Trophoblast cell (in vitro differentiated cells and primary cell): ENCODE measurements around the gene EPB41L4A.

ENCODE experiments used
- DNase-seq, 2 donors: peaks; one replicate each; pipeline ENCODE4 v3.0.0-alpha.2; 2016
- H2AFZ ChIP-seq: 2 replicates; pipeline ENCODE4 v1.6.1; 2013; ENCODE audit warnings: low read length, moderate library complexity, mild to moderate bottlenecking; ENCODE audit not compliant: insufficient read depth, poor library complexity
- H2AK5ac ChIP-seq: 2 replicates; pipeline ENCODE4 v1.6.1; 2013; ENCODE audit warnings: mild to moderate bottlenecking, low read length
- H2BK120ac ChIP-seq: 2 replicates; pipeline ENCODE4 v1.6.1; 2013; ENCODE audit warnings: low read length, mild to moderate bottlenecking, moderate library complexity; ENCODE audit not compliant: insufficient read depth, poor library complexity
- H2BK12ac ChIP-seq: 2 replicates; pipeline ENCODE4 v1.6.1; 2013; ENCODE audit warnings: mild to moderate bottlenecking, low read length, moderate library complexity
- H2BK5ac ChIP-seq: 2 replicates; pipeline ENCODE4 v1.6.1; 2013; ENCODE audit warnings: low read length, low read depth, moderate library complexity, mild to moderate bottlenecking; ENCODE audit not compliant: poor library complexity
- H3K14ac ChIP-seq: 2 replicates; pipeline ENCODE4 v1.6.1; 2013; ENCODE audit warnings: mild to moderate bottlenecking, low read length
- H3K18ac ChIP-seq: 2 replicates; pipeline ENCODE4 v1.6.1; 2013; ENCODE audit warnings: mild to moderate bottlenecking, low read length
- H3K23ac ChIP-seq: 2 replicates; pipeline ENCODE4 v1.6.1; 2013; ENCODE audit warnings: low read length
- H3K27ac ChIP-seq: 2 replicates; pipeline ENCODE4 v1.5.1; 2013; ENCODE audit warnings: low read depth, mild to moderate bottlenecking, inconsistent platforms, low read length, moderate library complexity
- H3K27me3 ChIP-seq: 2 replicates; pipeline ENCODE4 v1.6.1; 2013; ENCODE audit warnings: inconsistent platforms, mild to moderate bottlenecking, low read length, moderate library complexity; ENCODE audit not compliant: insufficient read depth
- H3K36me3 ChIP-seq, 2 experiments: 1 replicate in 1 of 2; 2 replicates in 1 of 2; pipeline ENCODE4 v1.6.1; 2013; ENCODE audit warnings: low read length in 2 of 2, mild to moderate bottlenecking in 2 of 2, moderate library complexity in 1 of 2; ENCODE audit not compliant: insufficient read depth in 2 of 2, control insufficient read depth in 1 of 2
- H3K4ac ChIP-seq: 2 replicates; pipeline ENCODE4 v1.6.1; 2013; ENCODE audit warnings: low read depth, mild to moderate bottlenecking, low read length, moderate library complexity
- H3K4me1 ChIP-seq, 2 experiments: 1 replicate in 1 of 2; 2 replicates in 1 of 2; pipeline ENCODE4 v1.6.1; 2013; ENCODE audit warnings: low read length in 2 of 2, mild to moderate bottlenecking in 2 of 2, moderate library complexity in 1 of 2; ENCODE audit not compliant: insufficient read depth in 2 of 2, control insufficient read depth in 1 of 2
- H3K4me2 ChIP-seq: 2 replicates; pipeline ENCODE4 v1.6.1; 2013; ENCODE audit warnings: inconsistent platforms, mild to moderate bottlenecking, low read length, moderate library complexity
- H3K4me3 ChIP-seq: 2 replicates; pipeline ENCODE4 v1.5.1; 2013; ENCODE audit warnings: mild to moderate bottlenecking, low read depth, low read length, inconsistent platforms
- H3K79me1 ChIP-seq: one replicate; pipeline ENCODE4 v1.6.1; 2013; ENCODE audit warnings: low read length
- H3K79me2 ChIP-seq: 2 replicates; pipeline ENCODE4 v1.6.1; 2013; ENCODE audit warnings: low read length, mild to moderate bottlenecking; ENCODE audit not compliant: control insufficient read depth, insufficient read depth, poor library complexity
- H3K9ac ChIP-seq: 2 replicates; pipeline ENCODE4 v1.6.1; 2013; ENCODE audit warnings: mild to moderate bottlenecking, low read length
- H3K9me3 ChIP-seq: 2 replicates; pipeline ENCODE4 v1.6.1; 2013; ENCODE audit warnings: low read depth, mild to moderate bottlenecking, control low read depth, inconsistent platforms, low read length; ENCODE audit not compliant: insufficient read depth
- H4K12ac ChIP-seq: 2 replicates; pipeline ENCODE4 v1.6.1; 2013; ENCODE audit warnings: low read depth, mild to moderate bottlenecking, low read length, moderate library complexity
- H4K8ac ChIP-seq: 2 replicates; pipeline ENCODE4 v1.6.1; 2013; ENCODE audit warnings: low read depth, mild to moderate bottlenecking, low read length, moderate library complexity
- H4K91ac ChIP-seq: one replicate; pipeline ENCODE4 v1.6.1; 2013; ENCODE audit warnings: low read depth, mild to moderate bottlenecking, low read length, moderate library complexity
- WGBS: extraction: QIAGEN DNeasy Blood & Tissue Kit; methylation state at CpG from one replicate; pipeline ENCODE4 v1.1.7; 2013; ENCODE audit warnings: missing lambda C conversion rate; ENCODE audit not compliant: insufficient read length, insufficient coverage; ENCODE audit errors: extremely low coverage; 5-methylcytosine and 5-hydroxymethylcytosine counted together

The EPB41L4A gene

DNA sequence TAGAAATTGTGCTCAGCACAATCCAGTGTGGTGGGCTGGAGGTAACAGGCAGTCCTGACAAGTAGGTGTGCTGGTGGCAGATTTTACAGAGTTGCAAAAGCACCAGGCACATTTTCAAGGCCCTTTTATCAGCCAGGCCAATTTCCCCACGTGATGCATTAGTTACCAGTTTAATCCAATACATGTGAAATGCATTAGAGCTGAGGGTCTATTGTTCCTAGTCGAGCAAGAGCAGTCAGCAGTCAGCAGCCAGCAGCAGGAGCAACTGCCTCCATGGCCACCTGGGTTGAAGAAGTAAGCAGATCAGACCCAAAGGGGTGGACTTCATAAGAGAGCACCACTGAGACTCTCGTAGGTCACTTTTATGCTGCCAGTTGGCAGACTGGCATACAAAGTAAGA lies 76.7 kb downstream of the EPB41L4A start:
- no peak for DNase-seq
- Histone ChIP-seq H3K23ac (no peak overlapping the region), H3K9ac (no peak overlapping the region), H3K4ac (no peak overlapping the region), H3K4me3 (no peak overlapping the region), H3K79me2 (no peaks in the 10 kb centered on the region), H2AK5ac (no peak overlapping the region), H4K12ac (no peak overlapping the region), H3K79me1 (no peaks in the 10 kb centered on the region), H2BK120ac (no peak overlapping the region), H3K4me1 (peaks cover 0 to 3% of the 10 kb centered on the region in 2 experiments), H3K27ac (no peak overlapping the region), H4K91ac (no peak overlapping the region), H2AFZ (no peak overlapping the region), H2BK5ac (no peak overlapping the region), H3K4me2 (no peak overlapping the region), H4K8ac (no peak overlapping the region), H3K9me3 (no peaks in the 10 kb centered on the region), H3K36me3 (no peaks in the 10 kb centered on the region), H3K27me3 (no peaks in the 10 kb centered on the region), H3K18ac (no peak overlapping the region), H3K14ac (no peak overlapping the region), H2BK12ac (no peak overlapping the region)
- no CpG with 5 or more reads among the region's 3 CpGs for WGBS

DNA sequence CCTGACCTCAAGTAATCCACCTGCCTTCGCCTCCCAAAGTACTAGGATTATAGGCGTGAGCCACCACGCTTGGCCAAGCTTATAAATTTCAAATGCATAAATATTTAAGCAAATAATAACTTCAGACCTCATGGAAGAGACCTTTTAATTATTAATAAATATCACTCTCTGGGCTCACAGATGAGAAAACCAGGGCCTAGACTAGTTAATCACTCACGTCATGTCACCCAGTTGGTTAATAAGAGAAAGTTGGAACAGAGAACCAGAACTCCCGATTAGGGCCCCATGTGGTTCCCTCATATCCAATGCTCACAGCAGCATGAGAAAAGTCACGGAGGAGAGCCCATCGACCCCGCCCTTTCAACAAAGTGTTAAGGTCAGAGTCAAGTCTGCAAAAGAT lies 79.3 kb downstream of the EPB41L4A start:
- H3K9me3 ChIP-seq = no peaks in the 10 kb centered on the region
- no peak overlapping the region for H2AFZ ChIP-seq
- H2BK12ac ChIP-seq = no peak overlapping the region
- H4K91ac ChIP-seq = no peak overlapping the region
- no peak overlapping the region for H2AK5ac ChIP-seq
- peaks cover 2 to 3% of the 10 kb centered on the region in 2 experiments for H3K4me1 ChIP-seq
- no peak overlapping the region for H3K4me3 ChIP-seq
- H4K8ac ChIP-seq = no peak overlapping the region
- H4K12ac ChIP-seq = no peak overlapping the region
- H3K14ac ChIP-seq = no peak overlapping the region
- H3K9ac ChIP-seq = no peak overlapping the region
- H3K79me2 ChIP-seq = no peaks in the 10 kb centered on the region
- H3K4ac ChIP-seq = no peak overlapping the region
- no peak overlapping the region for H3K4me2 ChIP-seq
- no peaks in the 10 kb centered on the region for H3K27me3 ChIP-seq
- DNase-seq = no peak
- WGBS = no CpG with 5 or more reads among the region's 8 CpGs
- H3K23ac ChIP-seq = no peak overlapping the region
- H3K18ac ChIP-seq = no peak overlapping the region
- H3K79me1 ChIP-seq = no peaks in the 10 kb centered on the region
- no peaks in the 10 kb centered on the region for H3K36me3 ChIP-seq
- no peak overlapping the region for H2BK120ac ChIP-seq
- H2BK5ac ChIP-seq = no peak overlapping the region
- H3K27ac ChIP-seq = no peak overlapping the region

DNA sequence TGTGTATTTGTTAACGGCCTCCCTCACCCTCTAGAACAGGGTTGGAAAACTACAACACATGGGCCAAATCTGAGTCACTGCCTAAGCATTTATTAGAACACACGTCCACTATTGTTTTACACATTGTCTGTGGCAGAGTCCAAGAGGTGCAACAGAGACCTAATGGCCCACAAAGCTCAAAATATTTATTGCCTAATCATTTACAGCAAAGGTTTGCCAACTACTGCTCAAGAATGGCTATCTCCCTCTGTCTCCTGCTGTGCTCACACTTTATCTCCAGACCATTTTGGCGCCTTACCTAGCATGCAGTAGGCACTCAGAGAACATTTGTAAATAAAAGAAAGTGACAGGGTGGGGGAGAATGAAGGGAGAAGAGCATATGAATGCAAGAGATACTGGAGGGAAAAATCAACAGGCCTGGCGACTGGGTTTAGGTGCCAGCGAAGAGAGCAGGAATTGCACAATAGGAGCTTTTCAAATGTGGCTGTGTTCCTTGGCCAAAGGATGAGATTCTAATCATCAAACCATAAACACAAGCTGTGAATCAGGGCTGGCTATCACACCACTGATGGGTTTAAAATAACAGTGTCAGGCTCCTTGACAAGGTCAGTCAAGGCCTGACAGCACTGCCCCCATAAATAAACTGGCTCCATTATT lies 80.3 kb downstream of the EPB41L4A start:
- no peak overlapping the region for H3K4me2 ChIP-seq
- H3K9ac ChIP-seq = no peak overlapping the region
- H2BK5ac ChIP-seq = no peak overlapping the region
- H2BK120ac ChIP-seq = no peak overlapping the region
- no peak overlapping the region for H3K27ac ChIP-seq
- H3K36me3 ChIP-seq = no peaks in the 10 kb centered on the region
- H3K79me2 ChIP-seq = no peaks in the 10 kb centered on the region
- peaks cover 2 to 3% of the 10 kb centered on the region in 2 experiments for H3K4me1 ChIP-seq
- no peaks in the 10 kb centered on the region for H3K27me3 ChIP-seq
- H3K79me1 ChIP-seq = no peaks in the 10 kb centered on the region
- H3K14ac ChIP-seq = no peak overlapping the region
- no peak overlapping the region for H3K4ac ChIP-seq
- no peak overlapping the region for H3K18ac ChIP-seq
- no peak overlapping the region for H3K4me3 ChIP-seq
- H3K23ac ChIP-seq = no peak overlapping the region
- H4K12ac ChIP-seq = no peak overlapping the region
- H2AFZ ChIP-seq = no peak overlapping the region
- H4K8ac ChIP-seq = no peak overlapping the region
- H2AK5ac ChIP-seq = no peak overlapping the region
- DNase-seq = peak in 1 of 2 donors; percentile 4
- no CpG with 5 or more reads among the region's 5 CpGs for WGBS
- H4K91ac ChIP-seq = no peak overlapping the region
- H2BK12ac ChIP-seq = no peak overlapping the region
- no peaks in the 10 kb centered on the region for H3K9me3 ChIP-seq

DNA sequence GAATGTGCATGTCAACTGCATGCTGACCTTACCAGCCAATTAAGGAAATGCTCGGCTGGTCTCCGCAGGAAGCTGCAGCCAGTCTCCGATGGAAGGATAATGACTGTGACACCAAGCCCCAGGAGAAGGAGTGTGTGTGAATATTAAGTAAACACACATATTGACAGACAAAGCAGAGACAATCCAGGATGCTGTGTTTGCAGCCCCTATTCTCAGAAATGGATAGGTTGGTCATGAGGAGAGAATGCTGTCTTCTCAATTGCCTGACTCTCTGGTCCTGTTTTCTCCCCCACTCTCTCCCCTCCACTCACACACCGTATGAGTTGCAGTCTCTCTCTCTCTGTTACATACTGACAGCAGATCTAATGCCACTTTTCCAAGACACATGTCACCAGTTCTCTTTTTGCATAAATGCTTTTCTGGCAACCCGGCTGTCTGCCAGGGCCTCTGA lies 85.7 kb downstream of the EPB41L4A start:
- Histone ChIP-seq H3K4me2 (peak overlapping the region; percentile 31), H3K4ac (no peak overlapping the region), H3K14ac (no peak overlapping the region), H2BK5ac (no peak overlapping the region), H3K79me2 (no peaks in the 10 kb centered on the region), H3K9ac (no peak overlapping the region), H3K27ac (peak overlapping the region; percentile 12), H3K4me1 (peaks cover 12 to 14% of the 10 kb centered on the region in 2 experiments), H3K27me3 (no peaks in the 10 kb centered on the region), H3K18ac (no peak overlapping the region), H3K9me3 (no peaks in the 10 kb centered on the region), H4K8ac (no peak overlapping the region), H4K91ac (no peak overlapping the region), H3K23ac (no peak overlapping the region), H2BK12ac (no peak overlapping the region), H3K79me1 (peaks cover 2% of the 10 kb centered on the region), H2AK5ac (no peak overlapping the region), H3K36me3 (no peaks in the 10 kb centered on the region), H2BK120ac (no peak overlapping the region), H3K4me3 (no peak overlapping the region), H4K12ac (no peak overlapping the region), H2AFZ (no peak overlapping the region)
- no peak for DNase-seq
- no CpG with 5 or more reads among the region's 5 CpGs for WGBS
